Measurements from ENCODE around the gene DHRS7C.

DHRS7C gene

GRCh38 chr17:9817086-9817485 lies 25.7 kb upstream of the DHRS7C start:
- no peak overlapping the region for H3K27ac ChIP-seq
- no peak for TF ChIP-seq ZFX (IDR thresholded peaks at IDR 0.05)
- no peak for TF ChIP-seq CTCF (conservative IDR thresholded peaks at IDR 0.05)

- TF ChIP-seq CTCF (conservative IDR thresholded peaks at IDR 0.05) (no peak), ZFX (IDR thresholded peaks at IDR 0.05) (no peak)
- no peak overlapping the region for H3K27ac ChIP-seq
Measured at GRCh38 chr17:9816472-9816871, 25.1 kb upstream of the DHRS7C start.

- H3K27ac ChIP-seq: no peak overlapping the region
- TF ChIP-seq ZFX (IDR thresholded peaks at IDR 0.05): no peak
- TF ChIP-seq CTCF (conservative IDR thresholded peaks at IDR 0.05): no peak
Measured at GRCh38 chr17:9814337-9814945, 23.0 kb upstream of the DHRS7C start.

GRCh38 chr17:9813166-9813565 lies 21.8 kb upstream of the DHRS7C start:
- H3K27ac ChIP-seq: no peak overlapping the region
- no peak for TF ChIP-seq CTCF (conservative IDR thresholded peaks at IDR 0.05)
- TF ChIP-seq ZFX (IDR thresholded peaks at IDR 0.05): no peak

- H3K27ac ChIP-seq: no peak overlapping the region
- no peak for TF ChIP-seq CTCF (conservative IDR thresholded peaks at IDR 0.05)
- TF ChIP-seq ZFX (IDR thresholded peaks at IDR 0.05): no peak
Measured at GRCh38 chr17:9811537-9811936, 20.1 kb upstream of the DHRS7C start.

GRCh38 chr17:9811086-9811485 lies 19.7 kb upstream of the DHRS7C start:
- no peak overlapping the region for H3K27ac ChIP-seq
- TF ChIP-seq CTCF (conservative IDR thresholded peaks at IDR 0.05) (no peak), ZFX (IDR thresholded peaks at IDR 0.05) (no peak)

GRCh38 chr17:9810100-9810949 lies 18.9 kb upstream of the DHRS7C start:
- no peak overlapping the region for H3K27ac ChIP-seq

More at GRCh38 chr17:9810100-9810949, 18.9 kb upstream of the DHRS7C start:
- TF ChIP-seq CTCF (conservative IDR thresholded peaks at IDR 0.05) (no peak), ZFX (IDR thresholded peaks at IDR 0.05) (no peak)
